NCI-H1930 (cell line): ENCODE measurements around the gene CLDND1.

Experiments
- DNase-seq, 2 experiments: peaks; one replicate each; lab custom pipeline; 2025; lab: John Stamatoyannopoulos, UW

Gene CLDND1

GRCh38 chr3:98514948-98515347, 7.8 kb downstream of the CLDND1 start:
- no peak for DNase-seq

DNA sequence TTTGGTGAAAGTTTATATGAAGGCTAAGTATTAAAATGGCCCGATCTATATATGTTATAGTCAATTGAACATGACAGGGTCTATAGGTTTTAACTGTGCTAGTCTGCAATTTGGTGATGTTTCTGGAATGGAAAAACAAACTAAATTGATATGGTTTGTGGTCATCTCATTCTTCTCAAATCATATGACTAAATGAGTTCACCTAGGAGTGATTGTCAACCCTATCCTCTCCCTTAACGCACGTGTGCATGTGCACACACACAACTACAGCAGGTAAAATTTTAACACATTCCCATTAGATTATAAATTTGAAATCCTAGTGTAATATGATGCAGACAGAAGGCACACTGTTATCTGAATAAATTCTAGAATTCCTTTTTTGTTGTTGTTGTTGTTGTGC, 9.0 kb downstream of the CLDND1 start:
- DNase-seq, result no peak

DNA sequence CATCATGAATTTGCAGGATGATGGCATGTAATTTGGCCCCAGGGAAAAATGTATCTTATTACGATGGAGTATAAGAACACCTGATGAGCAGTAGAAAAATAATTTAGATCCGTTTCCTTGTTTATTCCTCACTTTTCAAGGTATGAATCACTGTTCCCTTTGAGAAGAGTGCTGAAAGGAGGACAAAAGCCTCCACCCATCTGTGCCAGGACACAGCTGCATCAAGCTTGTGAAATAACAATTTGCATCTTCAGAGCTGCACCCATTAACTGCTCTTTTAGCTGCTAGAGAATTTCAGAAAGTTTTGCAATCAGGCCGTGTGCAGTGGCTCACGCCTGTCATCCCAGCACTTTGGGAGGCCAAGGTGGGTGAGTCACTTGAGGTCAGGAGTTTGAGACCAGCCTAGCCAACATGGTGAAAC, 9.6 kb downstream of the CLDND1 start:
- DNase-seq, result no peak

- DNase-seq, result no peak
These were observed 10.1 kb downstream of the CLDND1 start for GRCh38 chr3:98512576-98512975.

- DNase-seq, result no peak
These were observed 14.1 kb downstream of the CLDND1 start for GRCh38 chr3:98508582-98508981.

GRCh38 chr3:98504539-98504938, 18.2 kb downstream of the CLDND1 start:
- no peak for DNase-seq

- no peak for DNase-seq
These were observed 20.7 kb downstream of the CLDND1 start for GRCh38 chr3:98501863-98502576.

DNA sequence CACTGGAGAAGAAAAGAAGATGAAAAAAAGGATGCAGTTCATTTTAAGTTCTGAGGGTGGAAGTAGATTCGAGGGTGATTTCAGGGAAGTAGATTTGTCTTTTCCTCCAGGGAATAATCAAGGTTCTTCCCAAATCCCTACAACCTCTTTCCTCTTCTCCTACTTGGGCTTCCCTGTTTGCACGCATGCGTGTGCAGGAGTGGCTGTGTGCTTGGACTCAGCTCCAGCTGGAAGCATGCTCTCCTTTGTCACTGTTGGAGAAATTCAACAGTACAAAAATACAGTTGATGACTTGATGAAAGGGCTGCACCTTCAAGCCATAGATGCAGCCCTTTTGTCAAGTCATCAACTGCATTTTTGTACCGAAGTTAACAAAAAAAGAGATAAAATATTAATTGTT, 21.4 kb downstream of the CLDND1 start:
- DNase-seq, result no peak

DNA sequence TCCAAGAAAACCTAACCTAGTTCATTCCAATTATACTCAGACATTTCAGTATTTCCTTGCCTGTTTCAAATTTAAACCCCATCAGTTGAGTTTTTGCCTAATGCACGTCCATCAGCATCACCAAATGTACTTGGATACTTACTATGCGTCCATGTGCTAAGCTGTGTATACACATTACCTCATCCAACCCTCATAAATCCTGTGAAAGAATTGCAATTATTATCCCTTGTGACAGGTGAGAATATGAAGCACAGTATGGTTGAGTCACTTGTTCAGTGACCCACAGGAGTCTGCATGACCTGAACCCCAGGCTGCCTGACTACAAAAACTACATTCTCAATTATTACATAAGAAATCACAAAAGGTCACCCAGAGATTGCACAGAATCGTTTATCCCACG, 22.7 kb downstream of the CLDND1 start:
- no peak for DNase-seq

DNA sequence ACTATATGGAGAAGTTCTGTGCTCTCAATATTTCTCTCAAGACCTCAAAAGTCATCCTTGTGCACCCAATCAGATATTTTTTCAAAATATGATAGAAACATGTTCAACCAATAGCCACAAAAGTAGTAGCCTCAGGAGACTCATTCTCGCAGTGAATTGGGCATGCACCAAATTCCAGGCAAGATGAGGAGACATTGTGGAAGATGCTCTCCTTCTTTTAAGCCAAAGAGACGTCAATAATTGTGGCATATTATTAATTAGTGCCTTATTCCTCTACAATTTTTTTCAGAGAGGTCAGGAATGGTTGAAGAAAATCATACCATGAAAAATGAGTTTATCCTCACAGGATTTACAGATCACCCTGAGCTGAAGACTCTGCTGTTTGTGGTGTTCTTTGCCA, 25.3 kb downstream of the CLDND1 start, which contains the start of gene OR5K2:
TSS of gene OR5K2 (plus strand) at position 301 of the 400 bp plus-strand sequence. CDS start at position 301, 0 bp downstream.
- no peak for DNase-seq

DNA sequence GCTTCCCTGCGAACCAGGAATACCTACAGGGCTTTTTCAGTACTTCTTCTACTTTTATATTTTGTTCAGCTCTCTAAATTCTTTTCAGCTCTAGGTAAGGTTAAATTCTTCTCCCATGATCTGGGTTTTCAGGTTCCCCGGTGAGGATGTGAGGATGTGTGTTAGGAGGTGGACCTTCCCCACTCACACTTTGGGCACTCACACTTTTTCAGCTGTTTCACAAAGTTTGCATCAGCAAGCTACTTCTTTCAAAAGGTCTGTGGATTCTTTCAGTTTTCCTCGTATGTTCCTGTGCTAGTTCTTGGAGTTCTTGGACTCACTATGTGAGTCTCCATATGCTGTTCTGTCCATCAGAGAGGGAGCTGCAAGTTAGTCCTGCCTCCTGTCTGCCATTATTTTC, 39.1 kb downstream of the CLDND1 start:
- no peak for DNase-seq

GRCh38 chr3:98482717-98483482, 39.8 kb downstream of the CLDND1 start:
- no peak for DNase-seq
